HG02973 (cell line): ENCODE data around the gene RBMS1.

Experiments used
- ATAC-seq: cut with Tn5 transposase; IDR thresholded peaks from one replicate; pipeline ENCODE4 v1.9.1; 2021; ENCODE audit warnings: moderate library complexity; ENCODE audit not compliant: unreplicated experiment

Gene RBMS1

GRCh38 chr2:160238392-160238791 lies 255.2 kb downstream of the RBMS1 start:
- no peak for ATAC-seq

DNA sequence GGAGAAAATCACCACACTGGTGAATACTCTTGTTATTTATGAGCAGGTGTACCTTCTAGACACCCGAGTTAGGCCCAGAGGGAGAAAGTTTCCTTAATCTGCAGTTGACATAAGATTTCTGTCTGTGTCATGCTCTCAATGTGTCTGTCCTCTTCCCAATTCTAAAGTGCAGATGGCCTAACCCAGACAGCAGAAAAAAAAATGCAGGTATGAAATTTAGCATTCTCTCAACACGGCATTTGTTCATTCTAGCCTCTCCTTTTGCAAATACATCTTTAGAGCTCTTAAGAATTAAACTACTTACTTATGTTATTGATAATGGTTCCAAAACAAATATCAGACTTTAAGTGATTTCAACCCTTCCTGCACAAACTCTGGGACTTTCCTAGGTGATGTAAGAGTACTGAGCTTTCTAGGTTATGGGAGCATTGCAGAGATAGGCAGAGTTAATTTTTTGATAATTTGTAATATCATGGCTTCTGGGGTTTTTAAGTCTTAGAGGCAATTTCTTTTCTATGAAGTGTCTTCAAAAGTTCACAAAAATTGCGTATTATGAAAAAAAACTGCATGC lies 260.6 kb downstream of the RBMS1 start:
- no peak for ATAC-seq

DNA sequence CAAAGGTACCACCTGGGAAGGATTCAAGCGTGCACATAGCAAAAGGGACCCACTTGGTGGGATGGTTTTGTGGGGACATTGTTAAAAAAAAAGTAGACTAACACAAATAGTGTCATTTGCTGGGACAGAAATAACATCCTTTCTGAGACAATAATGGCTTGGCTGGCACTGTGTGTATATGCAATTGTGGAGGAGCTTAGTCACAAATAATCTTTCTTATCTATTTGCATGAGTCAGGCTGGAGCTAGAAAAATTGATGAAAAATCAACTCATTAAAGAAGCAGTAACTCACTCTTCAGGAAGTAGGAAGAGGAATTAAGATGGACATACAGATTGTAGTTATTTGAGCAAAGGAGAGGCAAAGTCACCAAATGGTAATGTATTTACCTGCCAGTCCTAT lies 264.0 kb downstream of the RBMS1 start:
- ATAC-seq = no peak

GRCh38 chr2:160228141-160228917 lies 265.3 kb downstream of the RBMS1 start:
- no peak for ATAC-seq

DNA sequence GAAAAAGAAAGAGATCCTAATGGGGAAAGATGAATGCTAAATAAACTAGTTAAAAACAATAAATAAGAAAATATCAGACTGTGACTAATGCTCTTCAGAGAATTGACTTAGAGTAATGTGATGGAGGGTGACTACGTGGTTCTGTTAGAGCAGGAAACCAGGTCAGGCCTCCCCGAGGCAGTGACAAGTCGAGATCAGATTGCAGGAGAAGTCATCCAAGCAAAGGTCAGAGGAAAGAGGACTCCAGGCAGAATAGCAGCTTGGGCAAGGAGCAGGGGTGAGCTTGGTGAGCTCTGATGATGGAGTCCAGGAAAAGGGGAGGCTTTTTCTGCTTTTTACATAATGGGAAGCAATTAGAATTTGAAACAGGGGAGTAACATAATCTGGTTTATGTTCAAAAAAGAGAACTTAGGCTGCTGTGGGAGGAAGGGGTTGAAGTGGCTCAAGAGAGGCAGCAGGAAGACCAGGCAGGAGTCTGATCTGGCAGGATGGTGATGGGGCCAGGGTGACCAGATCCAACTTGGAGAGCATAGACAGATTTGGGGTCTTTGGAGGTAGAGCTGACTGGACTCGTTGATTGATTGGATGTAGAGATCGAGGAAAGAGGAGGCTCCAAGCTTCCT lies 266.2 kb downstream of the RBMS1 start:
- ATAC-seq = no peak

- no peak for ATAC-seq
Measured at GRCh38 chr2:160226367-160226766, 267.2 kb downstream of the RBMS1 start.

- ATAC-seq = no peak
Measured at GRCh38 chr2:160225722-160226121, 267.9 kb downstream of the RBMS1 start.

DNA sequence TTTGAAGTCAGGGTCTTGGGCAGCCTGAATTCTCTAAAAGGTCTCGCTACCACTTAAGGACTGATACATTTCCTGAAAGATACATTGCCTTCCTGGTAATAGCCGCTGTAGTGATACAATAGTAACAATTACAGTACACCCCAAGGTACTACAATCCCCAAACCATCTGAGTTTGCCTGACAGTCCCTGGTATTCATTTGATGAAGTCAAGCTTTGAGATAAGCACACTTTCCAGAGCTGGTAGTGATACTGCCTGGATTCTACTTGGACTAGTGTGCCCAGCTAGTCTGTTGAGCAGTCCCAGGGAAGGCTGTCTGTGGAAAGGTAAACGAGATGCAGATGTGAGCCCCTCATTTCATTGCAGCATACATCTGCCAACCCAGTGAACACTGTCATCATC lies 269.1 kb downstream of the RBMS1 start:
- no peak for ATAC-seq

GRCh38 chr2:160224060-160224459 lies 269.5 kb downstream of the RBMS1 start:
- ATAC-seq = peak; percentile 96

- ATAC-seq = no peak
Measured at GRCh38 chr2:160223560-160223959, 270.0 kb downstream of the RBMS1 start.

DNA sequence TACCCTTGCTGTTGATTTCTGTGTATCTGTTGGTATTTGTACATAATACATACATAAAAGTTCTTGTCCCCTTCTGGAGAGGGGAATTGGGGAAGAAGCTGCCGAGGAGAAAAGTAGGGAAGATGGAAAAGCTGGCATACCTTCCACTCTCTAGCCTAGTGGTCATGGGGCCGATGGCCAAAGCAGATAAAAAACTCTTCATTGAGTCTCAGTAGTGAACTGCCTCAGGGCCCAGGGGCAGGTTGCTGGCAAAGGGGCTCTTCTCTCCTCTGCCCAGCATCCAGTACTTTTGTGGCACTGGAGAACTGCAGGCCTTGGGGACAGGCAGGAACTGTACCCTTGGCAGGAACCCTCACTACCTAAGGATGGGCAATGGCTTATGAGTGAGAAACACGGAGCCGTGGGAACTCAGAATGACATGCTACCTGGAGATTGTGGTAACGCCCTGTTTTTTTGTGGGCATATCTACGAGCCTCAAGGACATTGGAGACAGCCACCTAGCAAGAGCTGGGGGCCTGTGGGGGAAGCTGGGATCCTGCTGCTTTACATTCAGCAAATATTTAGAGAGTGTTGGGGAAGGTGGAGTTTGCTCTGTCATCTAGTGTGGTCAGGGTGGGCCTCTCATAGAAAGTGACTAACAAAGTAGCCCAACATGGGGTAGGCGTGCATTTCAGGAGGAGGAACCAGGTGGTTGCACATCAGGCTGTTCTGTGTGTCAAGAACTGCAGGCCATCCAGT lies 270.9 kb downstream of the RBMS1 start:
- ATAC-seq = no peak
